Pancreas (tissue), 10 donors: ENCODE measurements around the gene PANK1. TPM values are rescaled to one million over a fixed set of nuclear protein-coding genes. Genes with fewer than 3 reads are reported as not detected.

Experiments
- ATAC-seq, 4 donors: fragments of 200-7000 bp; cut with Tn5 transposase; one replicate each; pipeline versions ENCODE4 v1.8.0 to v1.9.1; 2020; ENCODE audit warnings: mild to moderate bottlenecking in 4 of 4, moderate library complexity in 4 of 4
- DNase-seq, 6 donors: peaks; one replicate each; pipeline ENCODE4 v3.0.0-alpha.2; 2020
- FAIRE-seq: peaks from 2 replicates; lab custom pipeline; 2012; peaks lifted over from hg19 to GRCh38; lab: Jason Lieb, UNC
- H3K27ac ChIP-seq, 4 donors: fragments of 200-600 bp; sonication (generic); 1 replicate in 3 of 4; 2 replicates in 1 of 4; pipeline versions ENCODE4 v1.5.0 to v1.8.0; 2020
- H3K27me3 ChIP-seq, 4 donors: fragments of 200-600 bp; one replicate each; pipeline ENCODE4 v1.8.0; 2021
- H3K36me3 ChIP-seq, 3 donors: fragments of 200-600 bp; sonication (generic) in 1 of 3; one replicate each; pipeline versions ENCODE4 v1.5.0 to v1.8.0; 2020 to 2021
- H3K4me1 ChIP-seq, 3 donors: fragments of 200-600 bp; one replicate each; pipeline ENCODE4 v1.8.0; 2021
- H3K4me3 ChIP-seq, 4 donors: fragments of 200-600 bp; sonication (generic) in 2 of 4; one replicate each; pipeline versions ENCODE4 v1.5.0 to v1.8.0; 2020 to 2021
- H3K9me3 ChIP-seq, 4 donors: fragments of 200-600 bp; one replicate each; pipeline ENCODE4 v1.8.0; 2021
- WGBS, 2 donors: extraction: QIAGEN DNeasy Blood & Tissue Kit; methylation state at CpG; one replicate each; pipeline ENCODE4 v1.1.7; 2013; 5-methylcytosine and 5-hydroxymethylcytosine counted together
- intact Hi-C, 3 donors: fragments of 100-400 bp; cut with DNase I; formaldehyde crosslinking; loops; one replicate each; pipeline versions ENCODE4 v1.11.1 to v1.14.2; 2022
- polyA plus RNA-seq, 2 donors: library from polyadenylated mRNA; stranded (reverse); fragments of 200-250 nt; gene quantifications; one replicate each; pipeline ENCODE4 v1.2.3, GENCODE V29; 2013
- total RNA-seq, 6 donors: library from RNA; stranded (reverse); fragmentation: NEBNext Ultra II Directional in 4 of 6; extraction: Animal tissue kit (Norgen Biotek cat#: 25700) in 4 of 6; gene quantifications; one replicate each; pipeline versions ENCODE4 v1.2.1 to v1.2.4, GENCODE V29; 2021 to 2023
- TF ChIP-seq, protein P1 (sequence below), 4 donors: fragments of 200-600 bp; sonication (generic) in 3 of 4; IDR thresholded peaks; one replicate each; pipeline versions ENCODE4 v1.5.0 to v1.8.0; 2021; ENCODE audit warnings: antibody characterized with exemption in 4 of 4
- donor health status: healthy with polysubstance abuse.
- donor health status: DM: no; HTN: no; CAD: no; lungs with moderate emphysema.
- donor health status: DM: no; HTN: no; CAD: no.
- donor health status: control.
- donor health status: control.
- donor health status: Bipolar disorder and iron deficiency.
- donor health status: DM: yes; HTN: yes; CAD: no.
- donor health status: DM: no; HTN: no; CAD: no.
- donor health status: DM: no; HTN: no; CAD: no.
- donor health status: DM: yes; HTN: yes; CAD: no.

Gene PANK1
- total and polyA plus RNA-seq, 8 donors = 0.46 to 3.5 (median 2.3) TPM

- TF ChIP-seq, protein P1, sequence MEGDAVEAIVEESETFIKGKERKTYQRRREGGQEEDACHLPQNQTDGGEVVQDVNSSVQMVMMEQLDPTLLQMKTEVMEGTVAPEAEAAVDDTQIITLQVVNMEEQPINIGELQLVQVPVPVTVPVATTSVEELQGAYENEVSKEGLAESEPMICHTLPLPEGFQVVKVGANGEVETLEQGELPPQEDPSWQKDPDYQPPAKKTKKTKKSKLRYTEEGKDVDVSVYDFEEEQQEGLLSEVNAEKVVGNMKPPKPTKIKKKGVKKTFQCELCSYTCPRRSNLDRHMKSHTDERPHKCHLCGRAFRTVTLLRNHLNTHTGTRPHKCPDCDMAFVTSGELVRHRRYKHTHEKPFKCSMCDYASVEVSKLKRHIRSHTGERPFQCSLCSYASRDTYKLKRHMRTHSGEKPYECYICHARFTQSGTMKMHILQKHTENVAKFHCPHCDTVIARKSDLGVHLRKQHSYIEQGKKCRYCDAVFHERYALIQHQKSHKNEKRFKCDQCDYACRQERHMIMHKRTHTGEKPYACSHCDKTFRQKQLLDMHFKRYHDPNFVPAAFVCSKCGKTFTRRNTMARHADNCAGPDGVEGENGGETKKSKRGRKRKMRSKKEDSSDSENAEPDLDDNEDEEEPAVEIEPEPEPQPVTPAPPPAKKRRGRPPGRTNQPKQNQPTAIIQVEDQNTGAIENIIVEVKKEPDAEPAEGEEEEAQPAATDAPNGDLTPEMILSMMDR (IDR thresholded peaks at IDR 0.05) = no peak
- Histone ChIP-seq H3K36me3 (no peaks in the 10 kb centered on the region), H3K4me3 (no peak overlapping the region), H3K4me1 (peaks cover 0 to 6% (median 0%) of the 10 kb centered on the region in 3 donors), H3K27me3 (no peaks in the 10 kb centered on the region), H3K9me3 (no peaks in the 10 kb centered on the region), H3K27ac (no peak overlapping the region)
- FAIRE-seq (no peak), DNase-seq (no peak), ATAC-seq (no peak)
- intact Hi-C loops = no loop called here
- 82 to 86% methylated on average over 1 of the region's 1 CpG for WGBS, 2 donors
These were observed 4.0 kb upstream of the PANK1 start for GRCh38 chr10:89649051-89649450.

- 47 to 53% methylated on average over 3 of the region's 3 CpGs for WGBS, 2 donors
- no peak for FAIRE-seq
- H3K27me3 ChIP-seq = no peaks in the 10 kb centered on the region
- TF ChIP-seq, protein P1 (IDR thresholded peaks at IDR 0.05) = no peak
- ATAC-seq = no peak
- H3K27ac ChIP-seq = no peak overlapping the region
- DNase-seq = peak in 3 of 6 donors; percentile 30 to 39 (median 37)
- peaks cover 3 to 6% (median 5%) of the 10 kb centered on the region in 3 donors for H3K4me1 ChIP-seq
- no peak overlapping the region for H3K4me3 ChIP-seq
- no peaks in the 10 kb centered on the region for H3K9me3 ChIP-seq
- intact Hi-C loops = no loop called here
- H3K36me3 ChIP-seq = no peaks in the 10 kb centered on the region
These were observed 3.0 kb upstream of the PANK1 start for GRCh38 chr10:89648074-89648473.

DNA sequence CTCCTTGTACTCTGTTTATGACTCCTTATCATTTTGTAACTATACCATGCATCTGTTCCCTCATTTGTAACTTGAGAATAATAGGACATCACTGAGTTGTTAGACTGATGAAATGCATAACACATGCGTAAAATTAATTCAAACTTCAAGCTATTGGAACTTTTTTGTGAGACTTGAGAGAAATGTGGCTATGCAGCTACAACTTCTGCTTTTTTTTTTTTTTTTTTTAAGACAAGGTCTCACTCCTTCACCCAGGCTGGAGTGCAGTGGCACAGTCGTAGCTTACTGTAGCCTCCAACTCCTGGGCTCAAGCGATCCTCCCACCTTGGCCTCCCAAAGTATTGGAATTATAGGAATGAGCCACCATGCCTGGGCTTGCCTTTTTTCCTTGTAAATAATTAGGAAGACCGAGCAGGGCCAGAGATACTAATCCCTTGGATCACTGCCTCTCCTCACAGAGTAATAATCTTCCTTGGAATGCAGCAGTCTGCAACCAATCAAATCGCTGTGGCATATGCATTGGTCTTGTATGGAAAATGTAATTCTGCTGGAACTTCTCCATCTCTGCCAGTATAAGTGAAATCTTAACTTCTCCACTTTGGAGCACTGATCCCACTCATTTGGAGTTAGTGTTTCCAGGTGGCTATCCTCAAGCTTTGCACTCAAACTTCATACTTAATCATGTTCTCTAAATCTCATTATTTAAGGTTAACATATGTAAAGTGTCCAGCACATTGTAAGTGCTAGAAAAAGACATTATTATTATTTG, 2.0 kb upstream of the PANK1 start:
- Histone ChIP-seq H3K9me3 (no peaks in the 10 kb centered on the region), H3K27me3 (no peaks in the 10 kb centered on the region), H3K36me3 (no peaks in the 10 kb centered on the region), H3K4me1 (peaks cover 5 to 7% (median 6%) of the 10 kb centered on the region in 3 donors), H3K27ac (no peak overlapping the region), H3K4me3 (no peak overlapping the region)
- 90 to 92% methylated on average over 5 of the region's 5 CpGs for WGBS, 2 donors
- intact Hi-C loops = no loop called here
- FAIRE-seq (no peak), DNase-seq (no peak), ATAC-seq (no peak)
- TF ChIP-seq, protein P1 (IDR thresholded peaks at IDR 0.05) = no peak

GRCh38 chr10:89645742-89646172, 715 bp upstream of the PANK1 start:
- DNase-seq = peak in 1 of 6 donors; percentile 15
- no peak for FAIRE-seq
- 10 to 11% methylated on average over 6 of the region's 6 CpGs for WGBS, 2 donors
- Histone ChIP-seq H3K36me3 (no peaks in the 10 kb centered on the region), H3K27me3 (no peaks in the 10 kb centered on the region), H3K4me1 (peaks cover 5 to 7% (median 6%) of the 10 kb centered on the region in 3 donors), H3K4me3 (peak overlapping the region in 3 of 4 donors; percentile 83 to 94 (median 86)), H3K27ac (peak overlapping the region in 3 of 4 donors; percentile 63 to 86 (median 75)), H3K9me3 (no peaks in the 10 kb centered on the region)
- ATAC-seq = no peak
- intact Hi-C loops = no loop called here
- TF ChIP-seq, protein P1 (IDR thresholded peaks at IDR 0.05) = no peak

- H3K36me3 ChIP-seq = no peaks in the 10 kb centered on the region
- 0 to 1% methylated on average over 28 to 35 of the region's 35 CpGs for WGBS, 2 donors
- FAIRE-seq (no peak), ATAC-seq (peak; percentile 42 to 60 (median 50)), DNase-seq (peak in 3 of 6 donors; percentile 49 to 78 (median 78))
- H3K4me3 ChIP-seq = peak overlapping the region; percentile 77 to 94 (median 84)
- intact Hi-C loops = no loop called here
- H3K4me1 ChIP-seq = peaks cover 5 to 7% (median 6%) of the 10 kb centered on the region in 3 donors
- no peaks in the 10 kb centered on the region for H3K9me3 ChIP-seq
- no peaks in the 10 kb centered on the region for H3K27me3 ChIP-seq
- peak overlapping the region; percentile 63 to 86 (median 79) for H3K27ac ChIP-seq
- TF ChIP-seq, protein P1 (IDR thresholded peaks at IDR 0.05) = no peak
These were observed 413 bp downstream of the PANK1 start for GRCh38 chr10:89644691-89644966.
